Cardiac fibroblast (primary cell): ENCODE measurements around the gene CAMTA1.

Experiments
- DNase-seq, 2 donors: peaks; one replicate each; pipeline versions ENCODE4 v3.0.0 to v3.0.0-alpha.2; 2010; ENCODE audit warnings: low read depth in 2 of 2
- H3K4me3 ChIP-seq, 2 donors: replicated peaks in 1 of 2; 1 replicate in 1 of 2; 2 replicates in 1 of 2; pipeline ENCODE4 v1.5.1; 2011; ENCODE audit warnings: low read depth in 2 of 2, low read length in 2 of 2, mild to moderate bottlenecking in 2 of 2, moderate library complexity in 1 of 2
- TF ChIP-seq, protein P1 (sequence below): IDR thresholded peaks from one replicate; pipeline ENCODE4 v1.5.1; 2011; ENCODE audit warnings: low read depth, mild to moderate bottlenecking, low read length, inconsistent platforms

The CAMTA1 gene

GRCh38 chr1:7121622-7121988 is 336.4 kb downstream of the CAMTA1 start:
- TF ChIP-seq, protein P1, sequence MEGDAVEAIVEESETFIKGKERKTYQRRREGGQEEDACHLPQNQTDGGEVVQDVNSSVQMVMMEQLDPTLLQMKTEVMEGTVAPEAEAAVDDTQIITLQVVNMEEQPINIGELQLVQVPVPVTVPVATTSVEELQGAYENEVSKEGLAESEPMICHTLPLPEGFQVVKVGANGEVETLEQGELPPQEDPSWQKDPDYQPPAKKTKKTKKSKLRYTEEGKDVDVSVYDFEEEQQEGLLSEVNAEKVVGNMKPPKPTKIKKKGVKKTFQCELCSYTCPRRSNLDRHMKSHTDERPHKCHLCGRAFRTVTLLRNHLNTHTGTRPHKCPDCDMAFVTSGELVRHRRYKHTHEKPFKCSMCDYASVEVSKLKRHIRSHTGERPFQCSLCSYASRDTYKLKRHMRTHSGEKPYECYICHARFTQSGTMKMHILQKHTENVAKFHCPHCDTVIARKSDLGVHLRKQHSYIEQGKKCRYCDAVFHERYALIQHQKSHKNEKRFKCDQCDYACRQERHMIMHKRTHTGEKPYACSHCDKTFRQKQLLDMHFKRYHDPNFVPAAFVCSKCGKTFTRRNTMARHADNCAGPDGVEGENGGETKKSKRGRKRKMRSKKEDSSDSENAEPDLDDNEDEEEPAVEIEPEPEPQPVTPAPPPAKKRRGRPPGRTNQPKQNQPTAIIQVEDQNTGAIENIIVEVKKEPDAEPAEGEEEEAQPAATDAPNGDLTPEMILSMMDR = no peak
- peak in 1 of 2 donors; percentile 8 for DNase-seq
- no peak overlapping the region for H3K4me3 ChIP-seq

DNA sequence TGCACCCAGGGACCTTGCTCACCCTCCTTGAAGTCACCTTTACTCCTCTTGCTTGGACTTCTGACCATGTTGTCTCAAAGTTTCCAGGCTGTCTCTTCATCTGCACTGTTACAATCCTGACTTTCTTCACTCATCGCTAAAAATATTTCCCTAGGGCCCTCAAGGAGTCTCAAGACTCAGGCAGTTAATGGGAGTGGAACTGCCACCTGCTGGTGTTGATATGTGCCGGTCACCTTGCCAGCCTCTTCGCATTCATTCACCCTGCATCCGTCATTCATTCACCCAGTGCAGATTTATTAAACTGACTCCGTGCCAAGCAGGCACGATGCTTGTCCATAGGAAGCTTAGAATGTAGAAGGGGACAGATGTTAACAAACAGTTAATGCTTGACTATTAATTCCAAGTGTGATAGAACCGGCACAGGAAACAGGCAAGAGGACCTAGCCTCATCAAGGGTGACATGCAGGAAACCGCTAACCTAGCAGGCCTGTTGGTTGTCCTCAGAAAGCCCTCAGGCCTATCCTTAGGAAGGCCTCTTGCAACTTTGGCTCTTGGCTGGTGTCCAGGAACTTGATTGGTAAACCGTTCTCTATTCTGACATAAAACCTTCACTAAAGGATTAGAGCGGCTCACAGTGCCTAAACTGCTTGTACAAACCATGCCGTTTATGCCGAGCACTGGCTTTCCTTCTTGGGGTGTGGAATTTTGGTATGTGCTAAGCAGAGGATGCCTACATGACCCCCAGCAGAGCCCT is 342.2 kb downstream of the CAMTA1 start:
- TF ChIP-seq, protein P1 = no peak
- DNase-seq = peak in 1 of 2 donors; percentile 14
- no peak overlapping the region for H3K4me3 ChIP-seq

GRCh38 chr1:7128293-7128692 is 343.0 kb downstream of the CAMTA1 start:
- TF ChIP-seq, protein P1 = no peak
- DNase-seq = no peak
- no peak overlapping the region for H3K4me3 ChIP-seq

GRCh38 chr1:7130127-7130526 is 344.9 kb downstream of the CAMTA1 start:
- TF ChIP-seq, protein P1 = no peak
- no peak overlapping the region for H3K4me3 ChIP-seq
- DNase-seq = no peak

DNA sequence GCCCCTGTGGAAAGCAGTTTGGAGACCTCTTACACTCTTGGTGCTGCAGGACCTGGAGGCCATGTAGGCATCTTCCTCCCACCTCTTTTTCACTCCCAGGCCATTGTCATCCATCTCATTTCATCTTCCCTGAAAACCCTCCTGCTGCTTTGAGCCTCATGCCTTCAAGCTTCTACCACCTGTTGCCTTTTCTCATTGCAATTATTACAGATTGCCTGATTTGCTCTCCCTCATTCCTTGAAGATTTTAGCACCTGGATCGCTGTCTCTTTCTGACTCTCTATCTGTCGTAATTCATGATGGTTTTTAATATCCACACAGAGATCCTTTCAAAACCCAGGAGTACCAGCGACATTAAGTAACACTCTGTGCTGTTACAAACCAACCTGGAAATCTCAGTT is 350.2 kb downstream of the CAMTA1 start:
- H3K4me3 ChIP-seq = no peak overlapping the region
- TF ChIP-seq, protein P1 = no peak
- no peak for DNase-seq

DNA sequence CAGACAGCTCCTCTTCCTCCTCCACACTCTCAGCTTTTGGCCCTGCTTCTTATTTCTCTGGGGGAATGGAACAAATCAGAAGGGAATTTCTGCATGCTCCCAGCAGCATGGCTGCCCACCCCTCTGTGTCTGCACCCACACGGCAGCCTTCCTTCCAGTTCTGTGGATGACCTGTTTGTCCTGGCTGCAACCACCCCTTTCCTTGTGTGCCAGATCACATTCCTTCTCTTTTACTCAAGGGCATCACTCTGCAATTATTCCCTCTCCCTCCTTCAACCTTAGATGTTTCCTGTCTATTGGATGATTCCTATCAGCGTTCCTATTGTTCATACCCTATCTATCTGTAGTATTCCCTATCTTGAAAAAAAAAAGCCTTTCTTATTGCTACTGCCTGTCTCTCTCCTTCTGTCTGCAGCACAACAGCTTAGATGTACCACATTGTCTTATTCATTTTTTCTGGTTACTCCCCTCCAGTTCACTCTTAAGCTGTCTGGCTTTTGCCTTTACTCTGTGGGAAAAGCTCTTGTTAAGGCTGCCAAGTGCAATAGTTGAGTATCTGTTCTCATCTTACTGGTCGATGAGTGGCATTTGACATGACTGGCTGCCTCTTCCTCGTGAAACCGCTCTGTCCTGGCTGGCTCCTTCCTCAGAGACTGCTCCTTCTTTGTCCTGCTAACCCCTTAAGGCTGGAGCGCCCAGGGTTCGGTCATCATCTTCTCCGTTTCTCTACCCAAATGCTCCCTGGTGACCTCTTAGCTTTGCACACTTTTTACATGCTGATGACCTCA is 351.1 kb downstream of the CAMTA1 start:
- TF ChIP-seq, protein P1 = no peak
- no peak overlapping the region for H3K4me3 ChIP-seq
- no peak for DNase-seq
